Liver (tissue), 3 donors: ENCODE results near the gene NUP50.

Source experiments
- EGR1 ChIP-seq, 2 donors: IDR thresholded peaks; 2 replicates each; pipeline ENCODE4 v1.6.1; 2016 to 2018; ENCODE audit warnings: antibody characterized with exemption in 2 of 2, low read depth in 2 of 2
- GABPA ChIP-seq, 2 donors: IDR thresholded peaks in 1 of 2; conservative IDR thresholded peaks in 1 of 2; 2 replicates each; pipeline ENCODE4 v1.6.1; 2016; ENCODE audit warnings: antibody characterized with exemption in 2 of 2, mild to moderate bottlenecking in 1 of 2, moderate library complexity in 1 of 2
- JUND ChIP-seq, 2 donors: IDR thresholded peaks; 2 replicates each; pipeline ENCODE4 v1.6.1; 2016; ENCODE audit warnings: antibody characterized with exemption in 2 of 2
- RAD21 ChIP-seq, 2 donors: IDR thresholded peaks; 2 replicates each; pipeline ENCODE4 v1.6.1; 2016; ENCODE audit warnings: antibody characterized with exemption in 2 of 2, mild to moderate bottlenecking in 2 of 2
- SP1 ChIP-seq: IDR thresholded peaks from 2 replicates; pipeline ENCODE4 v1.6.1; 2018; ENCODE audit warnings: antibody characterized with exemption, mild to moderate bottlenecking
- TAF1 ChIP-seq: conservative IDR thresholded peaks from 2 replicates; pipeline ENCODE4 v1.6.1; 2016; ENCODE audit warnings: antibody characterized with exemption, mild to moderate bottlenecking
- YY1 ChIP-seq: IDR thresholded peaks from 2 replicates; pipeline ENCODE4 v1.6.1; 2016; ENCODE audit warnings: antibody characterized with exemption, mild to moderate bottlenecking
- TF ChIP-seq, protein P1 (sequence below): fragments of 150-350 bp; IDR thresholded peaks from 2 replicates; pipeline ENCODE4 v1.5.1; 2017; ENCODE audit warnings: improper control_type of control experiment, low read depth, low read length; ENCODE audit not compliant: missing input control
- TF ChIP-seq, protein P2 (sequence below): IDR thresholded peaks from 2 replicates; pipeline ENCODE4 v1.6.1; 2016; ENCODE audit warnings: antibody characterized with exemption
- TF ChIP-seq, protein P3 (sequence below): IDR thresholded peaks from 2 replicates; pipeline ENCODE4 v1.6.1; 2016; ENCODE audit warnings: antibody characterized with exemption
- TF ChIP-seq, protein P4 (sequence below): IDR thresholded peaks from 2 replicates; pipeline ENCODE4 v1.6.1; 2016; ENCODE audit warnings: antibody characterized with exemption, mild to moderate bottlenecking
- donor health status: healthy.
- donor health status: healthy.

DNA sequence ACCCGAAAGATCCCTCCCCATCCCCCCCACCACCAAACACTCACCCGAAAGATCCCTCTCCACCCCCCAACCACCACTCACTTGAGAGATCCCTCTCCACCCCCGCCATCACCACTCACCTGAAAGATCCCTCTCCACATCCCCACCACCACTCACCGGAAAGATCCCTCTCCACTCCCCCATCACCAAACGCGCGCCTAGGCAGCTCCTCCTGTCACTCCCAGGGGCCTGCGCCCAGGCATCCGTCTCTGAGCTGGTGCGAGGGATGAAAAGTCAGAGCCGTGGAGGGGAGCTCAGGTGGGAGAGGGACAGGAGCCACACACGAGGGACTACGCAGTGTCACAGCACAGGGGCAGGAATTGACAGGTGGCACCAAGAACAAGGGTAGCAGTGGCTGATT is 65.5 kb downstream of the NUP50 start:
- no peak for TF ChIP-seq SP1
- TF ChIP-seq RAD21 (IDR thresholded peaks at IDR 0.05) = no peak
- TF ChIP-seq, protein P1, sequence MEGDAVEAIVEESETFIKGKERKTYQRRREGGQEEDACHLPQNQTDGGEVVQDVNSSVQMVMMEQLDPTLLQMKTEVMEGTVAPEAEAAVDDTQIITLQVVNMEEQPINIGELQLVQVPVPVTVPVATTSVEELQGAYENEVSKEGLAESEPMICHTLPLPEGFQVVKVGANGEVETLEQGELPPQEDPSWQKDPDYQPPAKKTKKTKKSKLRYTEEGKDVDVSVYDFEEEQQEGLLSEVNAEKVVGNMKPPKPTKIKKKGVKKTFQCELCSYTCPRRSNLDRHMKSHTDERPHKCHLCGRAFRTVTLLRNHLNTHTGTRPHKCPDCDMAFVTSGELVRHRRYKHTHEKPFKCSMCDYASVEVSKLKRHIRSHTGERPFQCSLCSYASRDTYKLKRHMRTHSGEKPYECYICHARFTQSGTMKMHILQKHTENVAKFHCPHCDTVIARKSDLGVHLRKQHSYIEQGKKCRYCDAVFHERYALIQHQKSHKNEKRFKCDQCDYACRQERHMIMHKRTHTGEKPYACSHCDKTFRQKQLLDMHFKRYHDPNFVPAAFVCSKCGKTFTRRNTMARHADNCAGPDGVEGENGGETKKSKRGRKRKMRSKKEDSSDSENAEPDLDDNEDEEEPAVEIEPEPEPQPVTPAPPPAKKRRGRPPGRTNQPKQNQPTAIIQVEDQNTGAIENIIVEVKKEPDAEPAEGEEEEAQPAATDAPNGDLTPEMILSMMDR = no peak
- TF ChIP-seq, protein P2, sequence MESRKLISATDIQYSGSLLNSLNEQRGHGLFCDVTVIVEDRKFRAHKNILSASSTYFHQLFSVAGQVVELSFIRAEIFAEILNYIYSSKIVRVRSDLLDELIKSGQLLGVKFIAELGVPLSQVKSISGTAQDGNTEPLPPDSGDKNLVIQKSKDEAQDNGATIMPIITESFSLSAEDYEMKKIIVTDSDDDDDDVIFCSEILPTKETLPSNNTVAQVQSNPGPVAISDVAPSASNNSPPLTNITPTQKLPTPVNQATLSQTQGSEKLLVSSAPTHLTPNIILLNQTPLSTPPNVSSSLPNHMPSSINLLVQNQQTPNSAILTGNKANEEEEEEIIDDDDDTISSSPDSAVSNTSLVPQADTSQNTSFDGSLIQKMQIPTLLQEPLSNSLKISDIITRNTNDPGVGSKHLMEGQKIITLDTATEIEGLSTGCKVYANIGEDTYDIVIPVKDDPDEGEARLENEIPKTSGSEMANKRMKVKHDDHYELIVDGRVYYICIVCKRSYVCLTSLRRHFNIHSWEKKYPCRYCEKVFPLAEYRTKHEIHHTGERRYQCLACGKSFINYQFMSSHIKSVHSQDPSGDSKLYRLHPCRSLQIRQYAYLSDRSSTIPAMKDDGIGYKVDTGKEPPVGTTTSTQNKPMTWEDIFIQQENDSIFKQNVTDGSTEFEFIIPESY = no peak
- no peak for TF ChIP-seq GABPA (IDR thresholded peaks at IDR 0.05 in 1 of 2, conservative IDR thresholded peaks at IDR 0.05 in 1 of 2)
- TF ChIP-seq, protein P3, sequence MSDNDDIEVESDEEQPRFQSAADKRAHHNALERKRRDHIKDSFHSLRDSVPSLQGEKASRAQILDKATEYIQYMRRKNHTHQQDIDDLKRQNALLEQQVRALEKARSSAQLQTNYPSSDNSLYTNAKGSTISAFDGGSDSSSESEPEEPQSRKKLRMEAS = no peak
- TF ChIP-seq, protein P4, sequence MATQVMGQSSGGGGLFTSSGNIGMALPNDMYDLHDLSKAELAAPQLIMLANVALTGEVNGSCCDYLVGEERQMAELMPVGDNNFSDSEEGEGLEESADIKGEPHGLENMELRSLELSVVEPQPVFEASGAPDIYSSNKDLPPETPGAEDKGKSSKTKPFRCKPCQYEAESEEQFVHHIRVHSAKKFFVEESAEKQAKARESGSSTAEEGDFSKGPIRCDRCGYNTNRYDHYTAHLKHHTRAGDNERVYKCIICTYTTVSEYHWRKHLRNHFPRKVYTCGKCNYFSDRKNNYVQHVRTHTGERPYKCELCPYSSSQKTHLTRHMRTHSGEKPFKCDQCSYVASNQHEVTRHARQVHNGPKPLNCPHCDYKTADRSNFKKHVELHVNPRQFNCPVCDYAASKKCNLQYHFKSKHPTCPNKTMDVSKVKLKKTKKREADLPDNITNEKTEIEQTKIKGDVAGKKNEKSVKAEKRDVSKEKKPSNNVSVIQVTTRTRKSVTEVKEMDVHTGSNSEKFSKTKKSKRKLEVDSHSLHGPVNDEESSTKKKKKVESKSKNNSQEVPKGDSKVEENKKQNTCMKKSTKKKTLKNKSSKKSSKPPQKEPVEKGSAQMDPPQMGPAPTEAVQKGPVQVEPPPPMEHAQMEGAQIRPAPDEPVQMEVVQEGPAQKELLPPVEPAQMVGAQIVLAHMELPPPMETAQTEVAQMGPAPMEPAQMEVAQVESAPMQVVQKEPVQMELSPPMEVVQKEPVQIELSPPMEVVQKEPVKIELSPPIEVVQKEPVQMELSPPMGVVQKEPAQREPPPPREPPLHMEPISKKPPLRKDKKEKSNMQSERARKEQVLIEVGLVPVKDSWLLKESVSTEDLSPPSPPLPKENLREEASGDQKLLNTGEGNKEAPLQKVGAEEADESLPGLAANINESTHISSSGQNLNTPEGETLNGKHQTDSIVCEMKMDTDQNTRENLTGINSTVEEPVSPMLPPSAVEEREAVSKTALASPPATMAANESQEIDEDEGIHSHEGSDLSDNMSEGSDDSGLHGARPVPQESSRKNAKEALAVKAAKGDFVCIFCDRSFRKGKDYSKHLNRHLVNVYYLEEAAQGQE = no peak
- no peak for TF ChIP-seq YY1
- no peak for TF ChIP-seq EGR1 (IDR thresholded peaks at IDR 0.05; ENCODE audit: low read depth in 2 of 2)
- TF ChIP-seq TAF1 = no peak
- no peak for TF ChIP-seq JUND (IDR thresholded peaks at IDR 0.05)
